ENCODE results near the gene CPN2. TPM values are rescaled to one million over a fixed set of nuclear protein-coding genes. Genes with fewer than 3 reads are reported as not detected.

CPN2 gene
- total and polyA plus RNA-seq, 2 of the 13 experiments (the other 11 are each of a cell fraction or from before 2014, with no cell fraction given), result 26.7 to 27.7 TPM

DNA sequence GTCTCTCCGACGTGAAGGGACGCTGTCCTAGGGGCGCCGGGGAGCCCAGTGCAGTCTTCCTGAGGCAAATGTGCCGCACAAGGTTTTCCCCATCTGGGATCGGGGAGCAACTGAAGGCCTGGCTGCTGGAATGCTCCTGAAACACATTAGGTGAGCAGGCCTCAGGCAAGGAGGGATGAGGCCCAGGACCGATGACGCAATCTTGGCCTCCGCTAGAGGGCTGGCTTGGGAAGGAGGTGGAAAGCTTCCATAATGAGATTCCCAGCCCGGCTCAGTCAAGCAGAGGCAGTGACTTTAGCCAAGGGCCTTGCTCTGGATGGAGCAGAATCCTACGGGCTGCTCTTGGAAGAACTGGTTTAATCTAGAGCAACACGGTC is 50.8 kb downstream of the CPN2 start (continued):
- TF ChIP-seq HMGXB4 (CRISPR knock-in tag; IDR thresholded peaks at IDR 0.05; ENCODE audit: borderline replicate concordance in 1 of 2, low read depth in 1 of 2) (0 out of 4 replicates have a peak, but pooled peaks of 1 of the 2 experiments have one; percentile 28), ZNF350 (CRISPR knock-in tag; IDR thresholded peaks at IDR 0.05; ENCODE audit: borderline replicate concordance, low read depth) (no peak), TFDP2 (CRISPR knock-in tag; IDR thresholded peaks at IDR 0.05) (no peak), THAP11 (CRISPR knock-in tag; IDR thresholded peaks at IDR 0.05) (0 out of 2 replicates have a peak, but pooled peaks have one; percentile 21), AHR (CRISPR knock-in tag; IDR thresholded peaks at IDR 0.05) (0 out of 2 replicates have a peak, but pooled peaks have one; percentile 36), STAT5B (CRISPR knock-in tag; IDR thresholded peaks at IDR 0.05) (no peak), KDM2A (CRISPR knock-in tag; IDR thresholded peaks at IDR 0.05; ENCODE audit: borderline replicate concordance, low read depth) (peak; percentile 69; the same call in 1 of the 2 replicates), ATF7 (IDR thresholded peaks at IDR 0.05) (peak; percentile 91), ATF7 (CRISPR knock-in tag; IDR thresholded peaks at IDR 0.05) (peak; percentile 79), STAG1 (CRISPR knock-in tag; IDR thresholded peaks at IDR 0.05) (peak; percentile 35), ZNF124 (CRISPR knock-in tag; IDR thresholded peaks at IDR 0.05) (no peak), ZNF768 (CRISPR knock-in tag; IDR thresholded peaks at IDR 0.05) (no peak), MYC (CRISPR knock-in tag; IDR thresholded peaks at IDR 0.05; ENCODE audit: borderline replicate concordance) (0 out of 2 replicates have a peak, but pooled peaks have one; percentile 28), TMF1 (CRISPR knock-in tag; IDR thresholded peaks at IDR 0.05; ENCODE audit: low read depth) (no peak), LRRFIP1 (CRISPR knock-in tag; conservative IDR thresholded peaks at IDR 0.05) (no peak)
- TF ChIP-seq, protein P1, sequence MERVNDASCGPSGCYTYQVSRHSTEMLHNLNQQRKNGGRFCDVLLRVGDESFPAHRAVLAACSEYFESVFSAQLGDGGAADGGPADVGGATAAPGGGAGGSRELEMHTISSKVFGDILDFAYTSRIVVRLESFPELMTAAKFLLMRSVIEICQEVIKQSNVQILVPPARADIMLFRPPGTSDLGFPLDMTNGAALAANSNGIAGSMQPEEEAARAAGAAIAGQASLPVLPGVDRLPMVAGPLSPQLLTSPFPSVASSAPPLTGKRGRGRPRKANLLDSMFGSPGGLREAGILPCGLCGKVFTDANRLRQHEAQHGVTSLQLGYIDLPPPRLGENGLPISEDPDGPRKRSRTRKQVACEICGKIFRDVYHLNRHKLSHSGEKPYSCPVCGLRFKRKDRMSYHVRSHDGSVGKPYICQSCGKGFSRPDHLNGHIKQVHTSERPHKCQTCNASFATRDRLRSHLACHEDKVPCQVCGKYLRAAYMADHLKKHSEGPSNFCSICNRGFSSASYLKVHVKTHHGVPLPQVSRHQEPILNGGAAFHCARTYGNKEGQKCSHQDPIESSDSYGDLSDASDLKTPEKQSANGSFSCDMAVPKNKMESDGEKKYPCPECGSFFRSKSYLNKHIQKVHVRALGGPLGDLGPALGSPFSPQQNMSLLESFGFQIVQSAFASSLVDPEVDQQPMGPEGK (CRISPR knock-in tag; IDR thresholded peaks at IDR 0.05), result no peak
- TF ChIP-seq, protein P2, sequence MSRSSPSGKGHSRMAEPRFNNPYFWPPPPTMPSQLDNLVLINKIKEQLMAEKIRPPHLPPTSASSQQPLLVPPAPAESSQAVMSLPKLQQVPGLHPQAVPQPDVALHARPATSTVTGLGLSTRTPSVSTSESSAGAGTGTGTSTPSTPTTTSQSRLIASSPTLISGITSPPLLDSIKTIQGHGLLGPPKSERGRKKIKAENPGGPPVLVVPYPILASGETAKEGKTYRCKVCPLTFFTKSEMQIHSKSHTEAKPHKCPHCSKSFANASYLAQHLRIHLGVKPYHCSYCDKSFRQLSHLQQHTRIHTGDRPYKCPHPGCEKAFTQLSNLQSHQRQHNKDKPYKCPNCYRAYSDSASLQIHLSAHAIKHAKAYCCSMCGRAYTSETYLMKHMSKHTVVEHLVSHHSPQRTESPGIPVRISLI (CRISPR knock-in tag; IDR thresholded peaks at IDR 0.05; ENCODE audit: borderline replicate concordance), result no peak
- TF ChIP-seq, protein P3, sequence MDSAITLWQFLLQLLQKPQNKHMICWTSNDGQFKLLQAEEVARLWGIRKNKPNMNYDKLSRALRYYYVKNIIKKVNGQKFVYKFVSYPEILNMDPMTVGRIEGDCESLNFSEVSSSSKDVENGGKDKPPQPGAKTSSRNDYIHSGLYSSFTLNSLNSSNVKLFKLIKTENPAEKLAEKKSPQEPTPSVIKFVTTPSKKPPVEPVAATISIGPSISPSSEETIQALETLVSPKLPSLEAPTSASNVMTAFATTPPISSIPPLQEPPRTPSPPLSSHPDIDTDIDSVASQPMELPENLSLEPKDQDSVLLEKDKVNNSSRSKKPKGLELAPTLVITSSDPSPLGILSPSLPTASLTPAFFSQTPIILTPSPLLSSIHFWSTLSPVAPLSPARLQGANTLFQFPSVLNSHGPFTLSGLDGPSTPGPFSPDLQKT (CRISPR knock-in tag; IDR thresholded peaks at IDR 0.05; ENCODE audit: borderline replicate concordance), result no peak
